Breast epithelium (tissue), 3 donors: ENCODE measurements around the gene ZNF18.

Source experiments
- POLR2A ChIP-seq: fragments of 450-650 bp; IDR thresholded peaks from one replicate; pipeline ENCODE4 v1.6.1; 2016; ENCODE audit warnings: antibody characterized with exemption, mild to moderate bottlenecking, moderate library complexity
- TF ChIP-seq, protein P1 (sequence below), 3 donors: fragments of 450-650 bp; IDR thresholded peaks; one replicate each; pipeline ENCODE4 v1.5.1; 2016 to 2017; ENCODE audit warnings: antibody characterized with exemption in 3 of 3, mild to moderate bottlenecking in 3 of 3, moderate library complexity in 3 of 3

DNA sequence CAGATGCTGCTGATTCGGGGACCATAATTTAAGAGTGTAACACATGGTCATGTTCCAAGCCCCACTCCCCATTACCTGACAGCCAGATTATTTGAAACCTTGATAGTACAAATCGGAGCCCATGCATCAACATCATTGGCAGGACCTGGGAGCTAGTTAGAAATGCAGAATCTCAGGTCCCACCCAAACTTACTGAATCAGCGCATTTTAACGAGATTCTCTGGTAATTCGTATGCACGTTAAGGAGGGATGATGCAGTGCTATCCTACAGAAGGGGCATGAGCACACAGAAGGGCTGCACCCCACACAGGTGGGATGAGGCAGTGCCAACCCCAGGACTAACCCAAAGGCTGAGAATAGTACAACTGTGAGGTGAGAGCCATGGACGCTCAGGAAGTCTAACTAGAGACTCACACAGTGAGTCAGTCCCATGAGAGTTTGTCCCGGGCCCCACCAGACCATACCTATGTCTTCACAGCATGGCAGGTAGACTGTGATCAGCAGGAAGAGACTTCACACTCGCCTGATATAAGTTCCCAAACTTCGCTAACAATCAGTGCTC lies 64.9 kb downstream of the ZNF18 start:
- TF ChIP-seq, protein P1, sequence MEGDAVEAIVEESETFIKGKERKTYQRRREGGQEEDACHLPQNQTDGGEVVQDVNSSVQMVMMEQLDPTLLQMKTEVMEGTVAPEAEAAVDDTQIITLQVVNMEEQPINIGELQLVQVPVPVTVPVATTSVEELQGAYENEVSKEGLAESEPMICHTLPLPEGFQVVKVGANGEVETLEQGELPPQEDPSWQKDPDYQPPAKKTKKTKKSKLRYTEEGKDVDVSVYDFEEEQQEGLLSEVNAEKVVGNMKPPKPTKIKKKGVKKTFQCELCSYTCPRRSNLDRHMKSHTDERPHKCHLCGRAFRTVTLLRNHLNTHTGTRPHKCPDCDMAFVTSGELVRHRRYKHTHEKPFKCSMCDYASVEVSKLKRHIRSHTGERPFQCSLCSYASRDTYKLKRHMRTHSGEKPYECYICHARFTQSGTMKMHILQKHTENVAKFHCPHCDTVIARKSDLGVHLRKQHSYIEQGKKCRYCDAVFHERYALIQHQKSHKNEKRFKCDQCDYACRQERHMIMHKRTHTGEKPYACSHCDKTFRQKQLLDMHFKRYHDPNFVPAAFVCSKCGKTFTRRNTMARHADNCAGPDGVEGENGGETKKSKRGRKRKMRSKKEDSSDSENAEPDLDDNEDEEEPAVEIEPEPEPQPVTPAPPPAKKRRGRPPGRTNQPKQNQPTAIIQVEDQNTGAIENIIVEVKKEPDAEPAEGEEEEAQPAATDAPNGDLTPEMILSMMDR (IDR thresholded peaks at IDR 0.05) = no peak
- TF ChIP-seq POLR2A = no peak
